NB4 (cell line): ENCODE results near the gene MGAT4B.

Source experiments
- DNase-seq: peaks from one replicate; pipeline ENCODE4 v3.0.0; 2010; ENCODE audit warnings: low read depth
- H3K4me3 ChIP-seq: one replicate; pipeline ENCODE4 v1.5.1; 2011; ENCODE audit warnings: mild to moderate bottlenecking, low read depth, low read length, moderate library complexity
- MAX ChIP-seq: IDR thresholded peaks from 2 replicates; pipeline ENCODE4 v1.6.1; 2011; ENCODE audit warnings: low read depth, low read length
- MYC ChIP-seq: IDR thresholded peaks from 2 replicates; pipeline ENCODE4 v1.6.1; 2011; ENCODE audit warnings: low read depth, low read length
- POLR2A ChIP-seq: IDR thresholded peaks from 2 replicates; pipeline ENCODE4 v1.6.1; 2011; ENCODE audit warnings: mild to moderate bottlenecking; ENCODE audit not compliant: insufficient read length; ENCODE audit errors: extremely low read depth
- TF ChIP-seq, protein P1 (sequence below): IDR thresholded peaks from one replicate; pipeline ENCODE4 v1.5.1; 2012; ENCODE audit warnings: low read depth, low read length

MGAT4B gene

GRCh38 chr5:179827680-179828079 lies 21.0 kb upstream of the MGAT4B start:
- H3K4me3 ChIP-seq, result no peak overlapping the region
- TF ChIP-seq MYC (peak; percentile 60; the same call in 1 of the 2 replicates), POLR2A (no peak), MAX (peak; percentile 53)
- TF ChIP-seq, protein P1, sequence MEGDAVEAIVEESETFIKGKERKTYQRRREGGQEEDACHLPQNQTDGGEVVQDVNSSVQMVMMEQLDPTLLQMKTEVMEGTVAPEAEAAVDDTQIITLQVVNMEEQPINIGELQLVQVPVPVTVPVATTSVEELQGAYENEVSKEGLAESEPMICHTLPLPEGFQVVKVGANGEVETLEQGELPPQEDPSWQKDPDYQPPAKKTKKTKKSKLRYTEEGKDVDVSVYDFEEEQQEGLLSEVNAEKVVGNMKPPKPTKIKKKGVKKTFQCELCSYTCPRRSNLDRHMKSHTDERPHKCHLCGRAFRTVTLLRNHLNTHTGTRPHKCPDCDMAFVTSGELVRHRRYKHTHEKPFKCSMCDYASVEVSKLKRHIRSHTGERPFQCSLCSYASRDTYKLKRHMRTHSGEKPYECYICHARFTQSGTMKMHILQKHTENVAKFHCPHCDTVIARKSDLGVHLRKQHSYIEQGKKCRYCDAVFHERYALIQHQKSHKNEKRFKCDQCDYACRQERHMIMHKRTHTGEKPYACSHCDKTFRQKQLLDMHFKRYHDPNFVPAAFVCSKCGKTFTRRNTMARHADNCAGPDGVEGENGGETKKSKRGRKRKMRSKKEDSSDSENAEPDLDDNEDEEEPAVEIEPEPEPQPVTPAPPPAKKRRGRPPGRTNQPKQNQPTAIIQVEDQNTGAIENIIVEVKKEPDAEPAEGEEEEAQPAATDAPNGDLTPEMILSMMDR, result no peak
- peak; percentile 93 for DNase-seq

DNA sequence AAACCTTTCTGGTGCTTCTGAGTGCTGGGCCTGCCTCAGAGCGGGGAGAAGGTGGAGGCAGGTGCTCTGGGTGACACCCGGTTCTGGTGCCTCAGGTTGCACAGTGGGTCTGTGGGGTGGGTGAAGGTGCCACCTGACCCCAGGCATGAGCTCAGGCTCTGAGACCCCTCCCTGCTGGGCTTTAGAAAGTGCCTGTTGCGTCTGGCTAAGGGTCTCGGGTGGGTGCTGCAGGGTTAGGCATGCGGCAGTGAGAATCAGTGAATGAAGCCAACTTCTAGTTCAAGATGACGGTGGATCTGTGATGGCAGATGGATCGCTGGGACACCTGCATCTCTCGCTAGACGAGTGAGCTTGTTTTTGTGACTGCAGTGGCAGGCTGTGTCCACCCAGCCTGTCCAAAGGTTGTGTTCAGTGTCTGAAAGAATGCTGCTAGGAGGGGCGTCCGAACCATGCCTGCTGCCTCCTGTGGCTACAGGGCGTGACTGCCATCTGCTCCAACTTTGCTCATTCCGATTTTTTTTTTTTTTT lies 19.1 kb upstream of the MGAT4B start:
- TF ChIP-seq MYC (no peak), POLR2A (no peak), MAX (no peak)
- TF ChIP-seq, protein P1, result no peak
- DNase-seq, result no peak

DNA sequence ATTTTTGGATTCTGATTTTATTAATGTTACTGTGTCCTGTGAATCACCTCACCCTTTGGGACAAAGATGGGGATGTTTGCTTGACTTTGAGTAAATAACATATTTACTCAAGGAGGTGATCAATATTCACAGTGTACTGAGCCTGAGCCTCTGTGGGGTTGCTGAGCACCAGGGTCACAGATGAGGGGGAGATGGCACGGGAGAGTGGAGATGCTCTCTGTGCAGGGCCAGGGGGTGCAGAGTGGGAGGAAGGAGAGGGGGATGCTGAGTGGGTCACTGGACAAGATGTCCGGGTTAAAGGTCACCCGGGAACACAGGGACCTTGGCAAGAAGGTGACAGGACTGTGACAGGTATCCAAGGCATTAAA lies 18.1 kb upstream of the MGAT4B start:
- TF ChIP-seq MYC (no peak), MAX (no peak), POLR2A (no peak)
- TF ChIP-seq, protein P1, result no peak
- H3K4me3 ChIP-seq, result no peak overlapping the region
- DNase-seq, result no peak

More for the DNA sequence above, 19.1 kb upstream of the MGAT4B start:
- H3K4me3 ChIP-seq, result no peak overlapping the region

DNA sequence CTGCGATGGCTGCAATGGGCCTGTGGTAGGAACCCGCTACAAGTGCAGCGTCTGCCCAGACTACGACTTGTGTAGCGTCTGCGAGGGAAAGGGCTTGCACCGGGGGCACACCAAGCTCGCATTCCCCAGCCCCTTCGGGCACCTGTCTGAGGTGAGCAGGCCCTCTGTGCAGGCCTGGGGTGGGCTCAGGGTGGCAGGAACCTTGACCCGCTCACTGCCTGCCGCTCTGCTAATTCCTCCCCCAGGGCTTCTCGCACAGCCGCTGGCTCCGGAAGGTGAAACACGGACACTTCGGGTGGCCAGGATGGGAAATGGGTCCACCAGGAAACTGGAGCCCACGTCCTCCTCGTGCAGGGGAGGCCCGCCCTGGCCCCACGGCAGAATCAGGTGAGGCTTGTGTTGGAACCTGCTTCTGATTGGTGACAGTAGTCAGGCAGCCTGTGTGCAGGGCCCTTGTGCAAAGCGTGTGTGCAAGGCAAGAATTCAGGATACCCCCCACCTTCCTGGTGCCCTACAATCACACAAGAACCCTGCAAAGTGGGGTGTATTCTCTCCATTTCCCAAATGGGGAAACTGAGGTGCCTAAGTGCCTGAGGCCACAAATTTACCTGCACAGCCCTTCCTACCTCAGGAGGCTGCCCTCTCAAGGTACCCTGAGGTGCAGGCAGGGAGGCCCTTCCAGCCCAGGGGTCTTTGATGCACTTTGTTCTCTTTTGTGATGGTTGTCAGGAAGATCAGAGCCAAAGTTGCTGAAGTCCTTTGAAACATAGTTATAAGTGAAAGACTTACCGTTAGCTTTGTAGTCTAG lies 17.5 kb upstream of the MGAT4B start:
- DNase-seq, result no peak
- TF ChIP-seq MYC (no peak), MAX (no peak), POLR2A (no peak)
- TF ChIP-seq, protein P1, result no peak
- no peak overlapping the region for H3K4me3 ChIP-seq

DNA sequence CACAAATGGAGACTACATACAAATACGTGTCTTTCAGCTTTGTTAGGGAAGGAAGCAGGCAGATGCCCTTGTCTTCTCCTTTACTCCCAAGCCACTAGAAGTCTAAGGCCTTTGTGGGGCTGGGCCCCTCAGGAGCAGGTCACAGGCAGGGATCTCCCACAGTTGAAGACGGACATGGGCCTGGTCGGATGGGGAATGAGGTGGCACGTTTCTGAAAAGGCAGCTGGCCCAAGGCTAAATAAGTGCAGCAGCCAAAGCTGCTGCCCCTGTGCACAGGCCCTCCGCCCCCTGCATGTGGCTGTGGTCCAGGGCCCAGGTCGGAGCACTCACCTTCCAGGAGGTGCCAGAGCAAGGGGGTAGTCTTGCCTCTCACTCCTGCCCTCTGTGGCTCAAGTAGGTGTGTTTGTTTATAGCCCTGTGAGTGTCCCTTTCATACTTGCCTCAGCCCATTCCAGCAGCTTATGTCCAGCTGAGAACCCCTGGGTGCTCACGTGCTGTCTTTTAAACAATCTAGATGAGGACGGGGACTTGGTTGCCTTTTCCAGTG lies 15.9 kb upstream of the MGAT4B start:
- no peak overlapping the region for H3K4me3 ChIP-seq
- no peak for DNase-seq
- no peak for TF ChIP-seq POLR2A
- TF ChIP-seq MYC, result no peak
- TF ChIP-seq, protein P1, result no peak
- no peak for TF ChIP-seq MAX
